Right lobe of liver (tissue), 4 donors: ENCODE results near the gene RAF1.

Experiments
- CTCF ChIP-seq, 4 donors: fragments of 200-600 bp in 3 of 4; fragments of 450-650 bp in 1 of 4; IDR thresholded peaks; one replicate each; pipeline versions ENCODE4 v1.5.1 to v1.8.0; 2016 to 2022; ENCODE audit warnings: antibody characterized with exemption in 4 of 4, mild to moderate bottlenecking in 2 of 4
- POLR2A ChIP-seq: fragments of 450-650 bp; IDR thresholded peaks from one replicate; pipeline ENCODE4 v1.6.1; 2017; ENCODE audit warnings: antibody characterized with exemption, mild to moderate bottlenecking
- donor health status: DM: no; HTN: no; CAD: no.
- donor health status: DM: no; HTN: no; CAD: no.
- donor health status: DM: no; HTN: yes; CAD: no.

GRCh38 chr3:12629560-12629959, 34.4 kb downstream of the RAF1 start:
- TF ChIP-seq POLR2A: no peak
- TF ChIP-seq CTCF (IDR thresholded peaks at IDR 0.05): no peak
